ENCODE data around the gene HMOX1. TPM values are rescaled to one million over a fixed set of nuclear protein-coding genes. Genes with fewer than 3 reads are reported as not detected.

HMOX1 gene
- total and polyA plus RNA-seq, 2 donors (not counting 3 experiments of a cell fraction or from before 2014, with no cell fraction given), result 41.1 to 69.1 TPM

- FAIRE-seq (no peak), DNase-seq (ENCODE audit: low read depth, low spot score) (no peak)
- H4K20me1 ChIP-seq (replicated peaks; ENCODE audit: control insufficient read depth, extremely low read depth, insufficient read depth, low read length), result no peaks in the 10 kb centered on the region
- H3K79me2 ChIP-seq (ENCODE audit: control insufficient read depth, insufficient read depth, low read length), result no peaks in the 10 kb centered on the region
- H3K27me3 ChIP-seq (ENCODE audit: control insufficient read depth in 2 of 2, insufficient read depth in 2 of 2, low read length in 2 of 2), result no peaks in the 10 kb centered on the region
- POLR2A ChIA-PET, result interaction anchor here (0.7 to 0.9 kb wide), 2 partner anchors 15 to 33 kb away, joined by 3 read pairs; no protein-coding TSS in a partner anchor
- no peaks in the 10 kb centered on the region for H3K9me3 ChIP-seq (replicated peaks; ENCODE audit: control insufficient read depth, insufficient read depth, low read length)
- CTCF ChIA-PET, result interaction anchor here (0.6 to 0.9 kb wide), 2 partner anchors 13 to 37 kb away, joined by 3 read pairs; no protein-coding TSS in a partner anchor
- H3K4me1 ChIP-seq (ENCODE audit: control insufficient read depth, extremely low read depth, insufficient read depth, low read length), result peaks cover 4% of the 10 kb centered on the region
- H3K9ac ChIP-seq (replicated peaks; ENCODE audit: extremely low read depth, insufficient read depth, low read length), result no peak overlapping the region
- no peak overlapping the region for H3K4me3 ChIP-seq (replicated peaks in 1 of 3; ENCODE audit: insufficient read depth in 1 of 3, low read depth in 1 of 3, low read length in 3 of 3)
- no peak overlapping the region for H3K4me2 ChIP-seq (ENCODE audit: insufficient read depth, low read length)
- H3K36me3 ChIP-seq (ENCODE audit: control insufficient read depth in 2 of 2, extremely low read depth in 1 of 2, insufficient read depth in 2 of 2, low read length in 2 of 2), result peaks cover 16 to 18% of the 10 kb centered on the region in 2 experiments
- dilution Hi-C loops (cut with MboI; ENCODE audit: extremely low pct_ligation_motif_present, low sequenced_read_pairs) (no loop called here), intact Hi-C loops (cut with micrococcal nuclease) (no loop called here)
- no peaks in the 10 kb centered on the region for H3K9me1 ChIP-seq (replicated peaks; ENCODE audit: control insufficient read depth, extremely low read depth, insufficient read depth, low read length)
- no peak overlapping the region for H2AFZ ChIP-seq (ENCODE audit: low read depth, low read length)
- BruUV-seq (replicated peaks), result TSS peak; percentile 70
- TF ChIP-seq FOS (IDR thresholded peaks at IDR 0.05; ENCODE audit: borderline replicate concordance, insufficient read depth, low read length), result no peak
- no peak for TF ChIP-seq GATA2 (IDR thresholded peaks at IDR 0.05; ENCODE audit: insufficient read depth, insufficient read length, low read depth, low read length)
- TF ChIP-seq, protein P1, sequence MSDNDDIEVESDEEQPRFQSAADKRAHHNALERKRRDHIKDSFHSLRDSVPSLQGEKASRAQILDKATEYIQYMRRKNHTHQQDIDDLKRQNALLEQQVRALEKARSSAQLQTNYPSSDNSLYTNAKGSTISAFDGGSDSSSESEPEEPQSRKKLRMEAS (IDR thresholded peaks at IDR 0.05; ENCODE audit: insufficient read depth, insufficient read length), result no peak
- TF ChIP-seq, protein P2, sequence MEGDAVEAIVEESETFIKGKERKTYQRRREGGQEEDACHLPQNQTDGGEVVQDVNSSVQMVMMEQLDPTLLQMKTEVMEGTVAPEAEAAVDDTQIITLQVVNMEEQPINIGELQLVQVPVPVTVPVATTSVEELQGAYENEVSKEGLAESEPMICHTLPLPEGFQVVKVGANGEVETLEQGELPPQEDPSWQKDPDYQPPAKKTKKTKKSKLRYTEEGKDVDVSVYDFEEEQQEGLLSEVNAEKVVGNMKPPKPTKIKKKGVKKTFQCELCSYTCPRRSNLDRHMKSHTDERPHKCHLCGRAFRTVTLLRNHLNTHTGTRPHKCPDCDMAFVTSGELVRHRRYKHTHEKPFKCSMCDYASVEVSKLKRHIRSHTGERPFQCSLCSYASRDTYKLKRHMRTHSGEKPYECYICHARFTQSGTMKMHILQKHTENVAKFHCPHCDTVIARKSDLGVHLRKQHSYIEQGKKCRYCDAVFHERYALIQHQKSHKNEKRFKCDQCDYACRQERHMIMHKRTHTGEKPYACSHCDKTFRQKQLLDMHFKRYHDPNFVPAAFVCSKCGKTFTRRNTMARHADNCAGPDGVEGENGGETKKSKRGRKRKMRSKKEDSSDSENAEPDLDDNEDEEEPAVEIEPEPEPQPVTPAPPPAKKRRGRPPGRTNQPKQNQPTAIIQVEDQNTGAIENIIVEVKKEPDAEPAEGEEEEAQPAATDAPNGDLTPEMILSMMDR (IDR thresholded peaks at IDR 0.05; ENCODE audit: extremely low read depth in 1 of 2, insufficient read depth in 1 of 2, low read depth in 1 of 2, low read length in 2 of 2), result no peak
- no peak for TF ChIP-seq MYC (IDR thresholded peaks at IDR 0.05; ENCODE audit: low read depth, low read length)
- TF ChIP-seq POLR2AphosphoS5 (IDR thresholded peaks at IDR 0.05; ENCODE audit: insufficient read depth, low read depth, low read length), result no peak
- TF ChIP-seq JUN (IDR thresholded peaks at IDR 0.05; ENCODE audit: borderline replicate concordance, insufficient read depth, insufficient read length, low read depth), result no peak
- TF ChIP-seq POLR2A (IDR thresholded peaks at IDR 0.05; ENCODE audit: low read depth, low read length), result no peak
- no peak for TF ChIP-seq EZH2 (IDR thresholded peaks at IDR 0.05; ENCODE audit: borderline replicate concordance, low read depth, low read length, severe bottlenecking)
- H3K27ac ChIP-seq (ENCODE audit: insufficient read depth, low read depth, low read length), result no peak overlapping the region
These were observed 12.5 kb downstream of the HMOX1 start for GRCh38 chr22:35393116-35394010.

Data from endothelial cell of umbilical vein (primary cell).